ENCODE measurements around the gene RNPEPL1.

DNA sequence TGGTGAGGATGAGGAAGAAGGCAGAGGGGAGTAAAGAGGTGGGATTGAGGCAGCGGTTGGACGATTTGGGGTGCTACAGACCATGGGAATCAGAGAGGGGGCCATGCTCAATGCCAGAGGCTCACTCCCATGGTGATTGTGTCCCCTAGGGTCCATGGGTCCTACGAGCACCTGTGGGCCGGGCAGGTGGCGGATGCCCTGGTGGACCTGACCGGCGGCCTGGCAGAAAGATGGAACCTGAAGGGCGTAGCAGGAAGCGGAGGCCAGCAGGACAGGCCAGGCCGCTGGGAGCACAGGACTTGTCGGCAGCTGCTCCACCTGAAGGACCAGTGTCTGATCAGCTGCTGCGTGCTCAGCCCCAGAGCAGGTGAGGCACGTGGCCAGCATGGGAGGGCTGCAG lies 23.5 kb downstream of the RNPEPL1 start:
- TF ChIP-seq POLR2A (IDR thresholded peaks at IDR 0.05; ENCODE audit: low read depth, low read length): no peak
- TF ChIP-seq POLR2AphosphoS5 (IDR thresholded peaks at IDR 0.05; ENCODE audit: low read depth, low read length): no peak
- no peak for TF ChIP-seq TAF1 (IDR thresholded peaks at IDR 0.05; ENCODE audit: low read depth, low read length)
- no peak for TF ChIP-seq PAX5 (IDR thresholded peaks at IDR 0.05; ENCODE audit: insufficient read depth, low read length, severe bottlenecking)
